GM19372 (cell line): Measurements from ENCODE around the gene GALNT9.

Experiments used
- ATAC-seq: cut with Tn5 transposase; IDR thresholded peaks from one replicate; pipeline ENCODE4 v1.9.1; 2021; ENCODE audit warnings: mild to moderate bottlenecking, low read depth, moderate library complexity; ENCODE audit not compliant: unreplicated experiment

GALNT9 gene

DNA sequence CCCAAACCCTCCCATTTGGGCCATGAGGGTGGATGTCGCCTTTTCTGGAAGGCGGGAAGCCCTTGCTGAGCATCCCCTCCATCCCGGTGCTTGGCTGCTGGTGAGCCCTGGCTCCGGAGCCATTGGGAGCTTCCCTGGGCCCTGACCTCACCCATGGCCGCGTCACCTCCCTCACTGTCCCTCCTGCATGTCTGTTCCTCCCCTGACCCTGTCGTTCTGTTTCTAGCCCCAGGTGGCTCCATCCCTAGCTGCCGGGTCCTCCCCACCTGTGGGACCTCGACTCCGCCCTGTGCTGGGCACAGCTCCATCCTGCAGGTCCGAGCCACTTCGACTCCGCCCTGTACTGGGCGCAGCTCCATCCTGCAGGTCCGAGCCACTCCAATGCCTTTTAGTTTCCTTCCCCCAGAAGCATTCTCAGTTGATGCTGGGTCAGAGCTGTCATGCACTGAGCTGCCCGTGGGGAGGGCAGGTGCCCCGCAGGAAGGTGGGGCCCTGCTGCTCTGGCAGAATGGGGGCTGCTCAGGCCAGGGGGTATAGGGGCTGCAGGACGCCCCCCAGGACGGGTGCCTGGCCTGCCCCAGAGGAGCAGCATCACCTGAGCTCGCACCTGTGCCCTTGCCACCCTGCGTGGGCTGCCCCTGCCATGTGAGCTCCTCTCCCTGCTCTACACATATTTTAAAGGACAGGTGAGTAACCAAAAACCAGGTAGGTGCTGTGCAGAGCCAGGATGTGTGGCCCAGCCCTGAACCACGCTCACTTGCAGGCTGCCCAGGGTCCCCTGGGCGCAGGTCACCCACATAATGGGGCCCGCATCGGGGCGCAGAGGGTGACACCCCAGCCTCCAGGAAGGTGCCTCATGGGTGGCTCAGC lies 166.1 kb downstream of the GALNT9 start:
- ATAC-seq: no peak

- no peak for ATAC-seq
These were observed 166.8 kb downstream of the GALNT9 start for GRCh38 chr12:132162508-132163031.

DNA sequence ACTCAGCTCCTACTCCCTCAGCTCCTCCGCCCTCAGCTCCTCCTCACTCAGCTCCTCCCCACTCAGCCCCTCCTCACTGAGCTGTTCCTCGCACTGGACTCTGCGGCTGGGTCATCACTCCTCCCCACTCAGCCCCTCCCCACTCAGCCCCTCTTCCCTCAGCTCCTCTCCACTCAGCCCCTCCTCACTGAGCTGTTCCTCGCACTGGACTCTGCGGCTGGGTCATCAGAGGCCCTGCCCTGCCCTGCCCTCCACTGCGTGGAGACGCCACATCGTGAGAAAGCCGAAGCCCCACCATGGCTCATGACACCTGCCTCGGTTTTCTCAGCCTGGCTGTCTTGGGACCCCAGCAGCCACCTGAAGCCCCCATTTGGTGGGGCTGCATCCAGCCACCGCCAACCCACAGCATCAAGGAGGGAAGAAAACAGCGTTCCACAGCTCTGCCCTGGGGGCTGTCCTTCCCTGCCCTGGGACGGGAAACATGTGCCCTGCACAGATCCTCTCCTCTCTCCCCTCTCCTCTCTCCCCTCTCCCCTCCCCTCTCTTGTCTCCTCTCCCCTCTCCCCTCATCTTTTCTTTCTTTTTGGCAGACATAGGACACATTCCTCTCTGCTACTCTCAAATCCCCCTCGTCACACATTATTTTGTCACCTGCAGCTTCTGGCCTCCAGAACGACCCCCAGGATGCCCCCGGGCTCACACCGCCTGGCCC lies 167.4 kb downstream of the GALNT9 start:
- no peak for ATAC-seq

- ATAC-seq: no peak
These were observed 168.2 kb downstream of the GALNT9 start for GRCh38 chr12:132161036-132161781.

GRCh38 chr12:132160601-132161035 lies 168.8 kb downstream of the GALNT9 start:
- ATAC-seq: no peak

DNA sequence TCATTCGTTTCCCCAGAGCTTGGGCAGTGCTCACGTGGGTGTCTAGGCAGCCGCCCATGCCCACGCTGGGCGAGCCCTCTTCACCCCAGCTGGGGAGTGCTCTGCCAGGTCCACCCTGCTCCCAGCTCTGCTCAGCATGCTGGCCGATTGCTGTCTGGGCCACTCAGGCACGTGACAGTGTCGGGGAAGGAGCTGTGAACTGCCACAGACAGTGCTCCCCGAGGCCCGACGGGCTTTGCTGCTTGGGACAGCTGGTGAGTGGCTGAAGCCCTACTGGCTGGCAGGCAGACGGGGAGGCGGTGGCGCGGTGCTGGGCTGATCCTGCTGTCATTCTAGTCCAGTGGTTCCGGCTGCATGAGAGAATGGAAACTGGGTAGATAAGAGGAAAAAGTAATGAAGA lies 169.4 kb downstream of the GALNT9 start:
- ATAC-seq: no peak

DNA sequence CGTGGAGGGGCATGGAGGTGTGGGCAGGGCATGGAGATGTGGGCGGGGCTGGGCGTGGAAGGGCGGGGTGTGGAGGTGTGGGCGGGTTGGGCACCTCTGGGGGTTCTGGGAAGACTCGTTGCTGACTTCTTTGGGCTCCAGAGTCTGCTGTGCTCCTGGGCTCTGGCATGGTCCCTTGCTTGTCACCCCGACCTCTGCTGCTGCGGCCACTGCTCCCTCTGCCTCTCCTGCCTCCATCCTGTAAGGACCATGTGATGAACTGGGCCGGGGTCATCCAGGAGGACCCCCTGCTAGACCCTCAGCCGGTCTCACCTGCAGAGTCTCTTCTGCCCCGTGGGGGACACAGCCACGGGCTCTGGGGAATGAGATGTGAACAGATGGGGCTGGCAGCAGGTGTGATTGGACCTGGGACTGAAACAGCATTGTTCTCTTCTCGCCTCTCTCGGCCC lies 169.8 kb downstream of the GALNT9 start:
- ATAC-seq: no peak

GRCh38 chr12:132158677-132159554 lies 170.5 kb downstream of the GALNT9 start:
- no peak for ATAC-seq

- ATAC-seq: no peak
These were observed 171.5 kb downstream of the GALNT9 start for GRCh38 chr12:132157733-132158409.

DNA sequence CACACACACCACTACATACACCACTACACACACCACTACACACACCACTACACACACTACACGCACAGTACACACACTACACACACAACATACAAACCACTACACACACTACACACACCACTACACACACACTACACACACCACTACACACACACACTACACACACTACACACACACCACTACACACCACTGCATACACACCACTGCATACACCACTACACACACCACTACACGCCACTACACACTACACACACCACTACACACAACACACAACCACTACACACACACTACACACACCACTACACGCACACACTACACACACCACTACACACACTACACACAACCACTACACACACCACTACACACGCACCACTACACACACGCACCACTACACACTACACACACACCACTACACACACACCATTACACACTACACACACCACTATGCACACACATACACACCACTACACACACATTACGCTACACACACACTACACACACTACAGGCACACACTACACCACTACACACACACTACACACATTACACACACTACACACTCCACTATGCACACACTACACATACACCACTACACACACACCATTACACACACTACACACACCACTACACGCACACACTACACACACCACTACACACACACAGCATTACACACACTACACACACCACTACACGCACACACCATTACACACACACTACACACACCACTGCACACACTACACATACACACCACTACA lies 172.6 kb downstream of the GALNT9 start:
- ATAC-seq: no peak

GRCh38 chr12:132155771-132156572 lies 173.4 kb downstream of the GALNT9 start:
- no peak for ATAC-seq

DNA sequence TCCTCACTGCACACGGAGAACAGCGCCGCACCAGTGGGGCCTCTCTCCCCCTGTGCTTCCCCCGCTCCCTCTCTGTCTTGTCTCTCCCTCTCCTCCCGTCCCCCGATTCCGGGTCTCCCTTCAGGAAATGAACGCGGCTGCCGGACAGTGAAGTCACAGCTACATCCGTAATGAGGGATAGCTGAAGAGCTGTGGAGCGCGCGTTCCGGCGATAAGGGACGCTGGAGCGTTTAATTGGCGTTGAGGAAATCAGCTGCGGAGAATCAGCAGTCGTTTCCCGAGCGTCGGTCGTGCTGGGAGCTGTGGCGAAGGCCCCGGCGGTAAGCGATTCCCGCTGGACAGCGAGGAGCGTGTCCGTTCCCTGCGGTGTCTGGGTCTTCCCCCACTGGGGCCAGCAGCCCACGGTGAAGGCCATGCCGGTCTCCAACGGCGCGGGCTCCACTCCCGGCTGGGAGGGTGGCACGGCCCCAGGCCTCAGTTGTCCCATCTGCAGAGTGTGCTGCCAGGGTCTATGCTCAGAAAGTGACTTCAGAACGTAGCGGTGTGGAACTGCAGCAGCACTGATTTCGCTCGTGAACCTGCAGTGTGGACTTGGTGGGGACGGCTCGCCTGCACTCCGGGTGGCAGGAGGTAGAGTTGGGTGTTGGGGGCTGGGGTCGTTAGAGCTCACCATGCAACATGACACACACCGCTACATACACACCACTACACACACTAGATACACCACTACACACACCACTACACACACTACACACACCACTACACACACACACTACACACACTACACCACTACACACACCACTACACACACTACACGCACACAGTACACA lies 174.2 kb downstream of the GALNT9 start:
- no peak for ATAC-seq

DNA sequence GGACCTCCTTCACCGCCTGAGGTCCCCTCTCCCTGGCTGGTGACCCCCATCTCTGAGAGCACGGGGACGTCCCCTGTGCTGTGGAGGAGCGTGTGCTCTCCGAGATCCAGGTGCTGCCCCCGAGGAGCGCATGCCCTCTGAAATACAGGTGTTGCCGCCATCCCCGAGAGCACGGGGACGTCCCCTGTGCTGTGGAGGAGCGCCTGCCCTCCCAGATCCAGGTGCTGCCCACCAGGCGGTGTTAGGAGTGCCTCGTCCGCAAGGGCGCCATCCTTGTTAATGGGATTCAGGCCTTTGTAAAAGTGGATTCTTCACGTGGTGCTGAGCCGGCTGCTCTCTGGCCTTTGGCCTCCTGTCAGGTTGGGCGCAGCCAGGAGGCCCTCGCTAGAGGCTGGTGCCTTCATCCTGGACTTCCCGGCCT lies 175.0 kb downstream of the GALNT9 start:
- no peak for ATAC-seq

DNA sequence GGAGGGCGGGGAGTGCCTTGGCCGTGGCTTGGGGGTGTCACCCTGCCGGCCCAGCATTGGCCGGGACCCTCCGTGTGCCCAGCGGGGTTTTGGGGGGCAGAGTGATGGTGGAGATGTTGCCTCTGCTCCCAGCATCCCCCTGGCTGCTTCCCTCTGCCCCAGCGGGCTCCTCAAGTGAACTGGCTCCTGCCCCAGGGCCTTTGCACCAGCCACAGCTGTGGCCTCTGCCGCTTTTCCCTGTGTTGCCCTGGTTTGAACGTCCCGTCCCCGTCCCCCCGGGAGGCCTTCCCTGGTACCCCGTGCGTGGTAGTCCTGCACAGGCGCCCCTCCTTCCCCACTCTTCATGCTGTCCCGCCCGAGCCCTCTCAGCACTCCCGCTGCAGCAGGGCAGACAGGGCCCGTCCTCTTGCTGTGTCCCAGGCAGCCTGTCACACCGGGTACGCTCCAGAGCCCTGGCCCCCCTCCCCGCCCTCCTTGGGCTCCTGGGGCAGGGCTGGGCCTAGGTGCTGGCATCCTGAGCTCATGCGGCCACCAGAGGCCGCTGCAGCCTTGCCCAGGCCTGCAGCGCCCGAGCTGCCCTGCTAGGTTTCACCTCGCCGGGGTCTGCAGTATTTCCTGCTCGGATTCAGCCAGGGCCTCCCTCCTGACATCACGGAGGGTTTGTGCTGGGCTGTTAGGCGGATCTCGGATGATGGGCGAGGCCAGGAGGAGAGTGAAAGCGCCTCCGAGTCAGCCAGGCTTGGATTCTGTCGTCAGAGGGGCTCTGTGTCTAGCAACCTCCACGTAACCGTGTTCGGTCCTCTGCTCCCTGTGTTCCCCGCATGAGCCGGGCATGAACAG lies 175.7 kb downstream of the GALNT9 start:
- peak; percentile 79 for ATAC-seq

- no peak for ATAC-seq
These were observed 176.4 kb downstream of the GALNT9 start for GRCh38 chr12:132152953-132153352.

DNA sequence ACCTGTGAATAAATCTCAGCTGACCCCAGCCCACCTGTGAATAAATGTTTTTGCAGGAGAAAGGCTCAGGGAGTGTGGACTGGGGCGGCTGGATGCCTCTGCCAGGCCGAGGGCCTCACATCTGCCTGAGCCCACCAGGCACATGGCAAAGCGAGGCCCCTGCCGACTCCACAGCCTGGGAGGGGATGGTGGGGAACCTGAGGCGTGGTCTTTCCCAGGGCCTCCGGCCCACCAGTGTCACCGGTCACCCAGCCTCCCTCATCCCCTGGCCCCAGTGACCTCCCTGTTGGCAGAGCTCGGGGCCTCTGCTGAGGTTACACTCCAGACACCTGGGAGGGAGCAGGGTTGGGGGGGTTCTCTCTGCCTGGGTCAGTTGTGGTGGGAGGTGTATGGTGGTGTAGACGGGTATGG lies 177.0 kb downstream of the GALNT9 start:
- no peak for ATAC-seq
